ENCODE measurements around the gene PRKG1. TPM values are rescaled to one million over a fixed set of nuclear protein-coding genes. Genes with fewer than 3 reads are reported as not detected.

PRKG1 gene
- polyA plus RNA-seq, 2 donors: 0.84 to 0.87 TPM

GRCh38 chr10:52297747-52298146, 1223.5 kb downstream of the PRKG1 start:
- H3K27me3 ChIP-seq (ENCODE audit: control insufficient read depth in 1 of 2, insufficient read depth in 2 of 2, low read length in 2 of 2): no peaks in the 10 kb centered on the region
- H3K4me1 ChIP-seq (ENCODE audit: control insufficient read depth in 2 of 2, insufficient read depth in 2 of 2, low read length in 1 of 2): no peaks in the 10 kb centered on the region
- WGBS, 2 donors: 68 to 74% methylated on average over 4 of the region's 4 CpGs
- H3K36me3 ChIP-seq (ENCODE audit: control insufficient read depth in 2 of 2, insufficient read depth in 2 of 2, low read length in 1 of 2): no peaks in the 10 kb centered on the region
- no peak overlapping the region for H3K27ac ChIP-seq (ENCODE audit: low read depth in 2 of 2, low read length in 1 of 2)
- no peak overlapping the region for H3K4me3 ChIP-seq (ENCODE audit: low read depth in 1 of 2, low read length in 2 of 2)
- H3K9me3 ChIP-seq (ENCODE audit: control insufficient read depth in 2 of 2, insufficient read depth in 1 of 2, low read depth in 1 of 2, low read length in 1 of 2): no peaks in the 10 kb centered on the region

GRCh38 chr10:52300599-52301277, 1226.5 kb downstream of the PRKG1 start:
- 69% methylated on average over 4 of the region's 4 CpGs for WGBS, 2 donors
- H3K27me3 ChIP-seq (ENCODE audit: control insufficient read depth in 1 of 2, insufficient read depth in 2 of 2, low read length in 2 of 2): no peaks in the 10 kb centered on the region
- no peaks in the 10 kb centered on the region for H3K36me3 ChIP-seq (ENCODE audit: control insufficient read depth in 2 of 2, insufficient read depth in 2 of 2, low read length in 1 of 2)
- H3K4me3 ChIP-seq (ENCODE audit: low read depth in 1 of 2, low read length in 2 of 2): no peak overlapping the region
- H3K9me3 ChIP-seq (ENCODE audit: control insufficient read depth in 2 of 2, insufficient read depth in 1 of 2, low read depth in 1 of 2, low read length in 1 of 2): no peaks in the 10 kb centered on the region
- H3K27ac ChIP-seq (ENCODE audit: low read depth in 2 of 2, low read length in 1 of 2): no peak overlapping the region
- no peaks in the 10 kb centered on the region for H3K4me1 ChIP-seq (ENCODE audit: control insufficient read depth in 2 of 2, insufficient read depth in 2 of 2, low read length in 1 of 2)

- WGBS, 2 donors: 6 to 7% methylated on average over 40 of the region's 40 CpGs
- Histone ChIP-seq H3K9me3 (ENCODE audit: control insufficient read depth in 2 of 2, insufficient read depth in 1 of 2, low read depth in 1 of 2, low read length in 1 of 2) (no peaks in the 10 kb centered on the region), H3K27ac (ENCODE audit: low read depth in 2 of 2, low read length in 1 of 2) (no peak overlapping the region), H3K27me3 (ENCODE audit: control insufficient read depth in 1 of 2, insufficient read depth in 2 of 2, low read length in 2 of 2) (no peaks in the 10 kb centered on the region), H3K4me3 (ENCODE audit: low read depth in 1 of 2, low read length in 2 of 2) (peak overlapping the region; percentile 5 to 40), H3K4me1 (ENCODE audit: control insufficient read depth in 2 of 2, insufficient read depth in 2 of 2, low read length in 1 of 2) (peaks cover 0 to 3% of the 10 kb centered on the region in 2 donors), H3K36me3 (ENCODE audit: control insufficient read depth in 2 of 2, insufficient read depth in 2 of 2, low read length in 1 of 2) (no peaks in the 10 kb centered on the region)
Observed at GRCh38 chr10:52308251-52309031, 1234.2 kb downstream of the PRKG1 start.

- no peaks in the 10 kb centered on the region for H3K36me3 ChIP-seq (ENCODE audit: control insufficient read depth in 2 of 2, insufficient read depth in 2 of 2, low read length in 1 of 2)
- H3K27ac ChIP-seq (ENCODE audit: low read depth in 2 of 2, low read length in 1 of 2): no peak overlapping the region
- H3K9me3 ChIP-seq (ENCODE audit: control insufficient read depth in 2 of 2, insufficient read depth in 1 of 2, low read depth in 1 of 2, low read length in 1 of 2): peaks cover 0 to 4% of the 10 kb centered on the region in 2 donors
- 13 to 17% methylated on average over 3 of the region's 3 CpGs for WGBS, 2 donors
- peaks cover 0 to 5% of the 10 kb centered on the region in 2 donors for H3K4me1 ChIP-seq (ENCODE audit: control insufficient read depth in 2 of 2, insufficient read depth in 2 of 2, low read length in 1 of 2)
- H3K4me3 ChIP-seq (ENCODE audit: low read depth in 1 of 2, low read length in 2 of 2): peak overlapping the region in 1 of 2 donors; percentile 53
- H3K27me3 ChIP-seq (ENCODE audit: control insufficient read depth in 1 of 2, insufficient read depth in 2 of 2, low read length in 2 of 2): no peaks in the 10 kb centered on the region
Observed at GRCh38 chr10:52312942-52313255, 1238.6 kb downstream of the PRKG1 start.

- Histone ChIP-seq H3K9me3 (ENCODE audit: control insufficient read depth in 2 of 2, insufficient read depth in 1 of 2, low read depth in 1 of 2, low read length in 1 of 2) (peaks cover 0 to 4% of the 10 kb centered on the region in 2 donors), H3K36me3 (ENCODE audit: control insufficient read depth in 2 of 2, insufficient read depth in 2 of 2, low read length in 1 of 2) (no peaks in the 10 kb centered on the region), H3K27me3 (ENCODE audit: control insufficient read depth in 1 of 2, insufficient read depth in 2 of 2, low read length in 2 of 2) (no peaks in the 10 kb centered on the region), H3K27ac (ENCODE audit: low read depth in 2 of 2, low read length in 1 of 2) (no peak overlapping the region), H3K4me3 (ENCODE audit: low read depth in 1 of 2, low read length in 2 of 2) (peak overlapping the region; percentile 41 to 53), H3K4me1 (ENCODE audit: control insufficient read depth in 2 of 2, insufficient read depth in 2 of 2, low read length in 1 of 2) (peaks cover 0 to 5% of the 10 kb centered on the region in 2 donors)
- 6% methylated on average over 26 of the region's 26 CpGs for WGBS, 2 donors
Observed at GRCh38 chr10:52313256-52313932, 1239.1 kb downstream of the PRKG1 start.

- Histone ChIP-seq H3K4me1 (ENCODE audit: control insufficient read depth in 2 of 2, insufficient read depth in 2 of 2, low read length in 1 of 2) (peaks cover 0 to 5% of the 10 kb centered on the region in 2 donors), H3K27ac (ENCODE audit: low read depth in 2 of 2, low read length in 1 of 2) (no peak within 1 kb of the TSS), H3K27me3 (ENCODE audit: control insufficient read depth in 1 of 2, insufficient read depth in 2 of 2, low read length in 2 of 2) (no peaks in the 10 kb centered on the region), H3K9me3 (ENCODE audit: control insufficient read depth in 2 of 2, insufficient read depth in 1 of 2, low read depth in 1 of 2, low read length in 1 of 2) (peaks cover 0 to 4% of the 10 kb centered on the region in 2 donors), H3K36me3 (ENCODE audit: control insufficient read depth in 2 of 2, insufficient read depth in 2 of 2, low read length in 1 of 2) (no peaks in the 10 kb centered on the region), H3K4me3 (ENCODE audit: low read depth in 1 of 2, low read length in 2 of 2) (peak within 1 kb of the TSS; percentile 41 to 53)
- WGBS, 2 donors: 1 to 3% methylated on average over 55 of the region's 55 CpGs
Observed at GRCh38 chr10:52313933-52314821, 1239.9 kb downstream of the PRKG1 start, which contains the start of gene DKK1. Gene DKK1 (plus strand): TSS chr10:52314281. CDS start chr10:52314435, 154 bp downstream.

GRCh38 chr10:52314822-52315552, 1240.7 kb downstream of the PRKG1 start:
- no peaks in the 10 kb centered on the region for H3K27me3 ChIP-seq (ENCODE audit: control insufficient read depth in 1 of 2, insufficient read depth in 2 of 2, low read length in 2 of 2)
- WGBS, 2 donors: 7 to 12% methylated on average over 36 of the region's 36 CpGs
- H3K4me1 ChIP-seq (ENCODE audit: control insufficient read depth in 2 of 2, insufficient read depth in 2 of 2, low read length in 1 of 2): peaks cover 0 to 5% of the 10 kb centered on the region in 2 donors
- H3K4me3 ChIP-seq (ENCODE audit: low read depth in 1 of 2, low read length in 2 of 2): peak overlapping the region; percentile 41 to 53
- H3K27ac ChIP-seq (ENCODE audit: low read depth in 2 of 2, low read length in 1 of 2): no peak overlapping the region
- no peaks in the 10 kb centered on the region for H3K36me3 ChIP-seq (ENCODE audit: control insufficient read depth in 2 of 2, insufficient read depth in 2 of 2, low read length in 1 of 2)
- peaks cover 0 to 4% of the 10 kb centered on the region in 2 donors for H3K9me3 ChIP-seq (ENCODE audit: control insufficient read depth in 2 of 2, insufficient read depth in 1 of 2, low read depth in 1 of 2, low read length in 1 of 2)

- no peaks in the 10 kb centered on the region for H3K27me3 ChIP-seq (ENCODE audit: control insufficient read depth in 1 of 2, insufficient read depth in 2 of 2, low read length in 2 of 2)
- H3K36me3 ChIP-seq (ENCODE audit: control insufficient read depth in 2 of 2, insufficient read depth in 2 of 2, low read length in 1 of 2): no peaks in the 10 kb centered on the region
- H3K4me1 ChIP-seq (ENCODE audit: control insufficient read depth in 2 of 2, insufficient read depth in 2 of 2, low read length in 1 of 2): peaks cover 0 to 5% of the 10 kb centered on the region in 2 donors
- H3K27ac ChIP-seq (ENCODE audit: low read depth in 2 of 2, low read length in 1 of 2): no peak overlapping the region
- H3K4me3 ChIP-seq (ENCODE audit: low read depth in 1 of 2, low read length in 2 of 2): no peak overlapping the region
- peaks cover 0 to 4% of the 10 kb centered on the region in 2 donors for H3K9me3 ChIP-seq (ENCODE audit: control insufficient read depth in 2 of 2, insufficient read depth in 1 of 2, low read depth in 1 of 2, low read length in 1 of 2)
- WGBS, 2 donors: 72 to 78% methylated on average over 1 of the region's 1 CpG
Observed at GRCh38 chr10:52316001-52316400, 1241.7 kb downstream of the PRKG1 start.

Data from esophagus (tissue), 2 donors.